Neural crest cell (in vitro differentiated cells): ENCODE results near the gene RNF17. TPM values are rescaled to one million over a fixed set of nuclear protein-coding genes. Genes with fewer than 3 reads are reported as not detected.

Experiments
- DNase-seq: peaks from one replicate; pipeline ENCODE4 v3.0.0; 2021; ENCODE audit warnings: low read depth, mixed read lengths, low spot score
- H3K27ac Mint-ChIP-seq: one replicate; pipeline ENCODE4 v1.8.0; 2021; ENCODE audit warnings: mild to moderate bottlenecking, mixed read lengths; ENCODE audit not compliant: unreplicated experiment
- H3K27me3 Mint-ChIP-seq: 2 replicates; pipeline ENCODE4 v1.8.0; 2021; ENCODE audit warnings: low read depth, mild to moderate bottlenecking, mixed read lengths
- H3K36me3 Mint-ChIP-seq: 2 replicates; pipeline ENCODE4 v1.8.0; 2021; ENCODE audit warnings: low read depth, mild to moderate bottlenecking, mixed read lengths
- H3K4me1 Mint-ChIP-seq: 2 replicates; pipeline ENCODE4 v1.8.0; 2021; ENCODE audit warnings: mixed read lengths
- H3K4me3 Mint-ChIP-seq: one replicate; pipeline ENCODE4 v1.8.0; 2021; ENCODE audit warnings: mild to moderate bottlenecking, mixed read lengths
- H3K9me3 Mint-ChIP-seq: 2 replicates; pipeline ENCODE4 v1.8.0; 2021; ENCODE audit warnings: mixed read lengths
- total RNA-seq: library from RNA; stranded (reverse); gene quantifications from 2 replicates; pipeline ENCODE4 v1.2.1, GENCODE V29; 2021
- TF ChIP-seq, protein P1 (sequence below): fragments of 200-600 bp; sonication (generic); conservative IDR thresholded peaks from 2 replicates; pipeline ENCODE4 v1.5.0; 2021; ENCODE audit warnings: antibody characterized with exemption, mild to moderate bottlenecking

RNF17 gene
- total RNA-seq, 1 donor from 2014 or later, result not detected

DNA sequence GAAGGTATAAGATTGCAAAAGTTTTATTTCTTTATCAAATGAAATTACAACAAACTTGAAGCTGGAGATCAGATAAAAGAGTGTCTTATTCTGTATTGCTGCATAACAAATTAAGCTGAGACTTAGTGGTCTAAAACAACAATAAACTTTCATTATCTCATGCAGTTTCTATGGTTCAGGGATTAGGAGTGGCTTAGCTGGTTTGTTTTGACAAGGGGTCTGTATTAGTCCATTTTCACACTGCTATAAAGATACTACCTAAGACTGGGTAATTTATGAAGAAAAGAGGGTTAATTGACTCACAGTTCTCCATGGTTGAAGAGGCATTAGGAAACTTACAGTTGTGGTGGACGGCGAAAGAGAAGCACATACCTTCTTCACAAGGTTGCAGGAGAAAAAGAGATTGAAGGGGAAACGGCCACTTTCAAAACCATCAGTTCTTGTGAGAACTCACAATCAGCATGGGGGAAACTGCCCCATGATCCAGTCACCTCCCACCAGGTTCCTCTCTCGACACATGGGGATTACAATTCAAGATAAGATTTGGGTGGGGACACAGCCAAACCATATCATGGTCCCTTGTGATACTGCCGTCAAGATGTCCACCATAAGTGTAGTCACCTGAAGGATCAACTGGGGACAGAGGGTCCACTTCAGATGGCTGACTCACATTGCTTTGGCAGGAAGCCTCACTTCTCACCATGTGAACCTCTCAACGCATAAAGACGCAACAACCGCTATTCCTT is 97.8 kb downstream of the RNF17 start:
- H3K27me3 Mint-ChIP-seq, result no peaks in the 10 kb centered on the region
- no peak overlapping the region for H3K4me3 Mint-ChIP-seq
- TF ChIP-seq, protein P1, sequence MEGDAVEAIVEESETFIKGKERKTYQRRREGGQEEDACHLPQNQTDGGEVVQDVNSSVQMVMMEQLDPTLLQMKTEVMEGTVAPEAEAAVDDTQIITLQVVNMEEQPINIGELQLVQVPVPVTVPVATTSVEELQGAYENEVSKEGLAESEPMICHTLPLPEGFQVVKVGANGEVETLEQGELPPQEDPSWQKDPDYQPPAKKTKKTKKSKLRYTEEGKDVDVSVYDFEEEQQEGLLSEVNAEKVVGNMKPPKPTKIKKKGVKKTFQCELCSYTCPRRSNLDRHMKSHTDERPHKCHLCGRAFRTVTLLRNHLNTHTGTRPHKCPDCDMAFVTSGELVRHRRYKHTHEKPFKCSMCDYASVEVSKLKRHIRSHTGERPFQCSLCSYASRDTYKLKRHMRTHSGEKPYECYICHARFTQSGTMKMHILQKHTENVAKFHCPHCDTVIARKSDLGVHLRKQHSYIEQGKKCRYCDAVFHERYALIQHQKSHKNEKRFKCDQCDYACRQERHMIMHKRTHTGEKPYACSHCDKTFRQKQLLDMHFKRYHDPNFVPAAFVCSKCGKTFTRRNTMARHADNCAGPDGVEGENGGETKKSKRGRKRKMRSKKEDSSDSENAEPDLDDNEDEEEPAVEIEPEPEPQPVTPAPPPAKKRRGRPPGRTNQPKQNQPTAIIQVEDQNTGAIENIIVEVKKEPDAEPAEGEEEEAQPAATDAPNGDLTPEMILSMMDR, result no peak
- no peaks in the 10 kb centered on the region for H3K4me1 Mint-ChIP-seq
- DNase-seq, result no peak
- H3K9me3 Mint-ChIP-seq, result no peaks in the 10 kb centered on the region
- H3K36me3 Mint-ChIP-seq, result no peaks in the 10 kb centered on the region
- H3K27ac Mint-ChIP-seq, result no peak overlapping the region

DNA sequence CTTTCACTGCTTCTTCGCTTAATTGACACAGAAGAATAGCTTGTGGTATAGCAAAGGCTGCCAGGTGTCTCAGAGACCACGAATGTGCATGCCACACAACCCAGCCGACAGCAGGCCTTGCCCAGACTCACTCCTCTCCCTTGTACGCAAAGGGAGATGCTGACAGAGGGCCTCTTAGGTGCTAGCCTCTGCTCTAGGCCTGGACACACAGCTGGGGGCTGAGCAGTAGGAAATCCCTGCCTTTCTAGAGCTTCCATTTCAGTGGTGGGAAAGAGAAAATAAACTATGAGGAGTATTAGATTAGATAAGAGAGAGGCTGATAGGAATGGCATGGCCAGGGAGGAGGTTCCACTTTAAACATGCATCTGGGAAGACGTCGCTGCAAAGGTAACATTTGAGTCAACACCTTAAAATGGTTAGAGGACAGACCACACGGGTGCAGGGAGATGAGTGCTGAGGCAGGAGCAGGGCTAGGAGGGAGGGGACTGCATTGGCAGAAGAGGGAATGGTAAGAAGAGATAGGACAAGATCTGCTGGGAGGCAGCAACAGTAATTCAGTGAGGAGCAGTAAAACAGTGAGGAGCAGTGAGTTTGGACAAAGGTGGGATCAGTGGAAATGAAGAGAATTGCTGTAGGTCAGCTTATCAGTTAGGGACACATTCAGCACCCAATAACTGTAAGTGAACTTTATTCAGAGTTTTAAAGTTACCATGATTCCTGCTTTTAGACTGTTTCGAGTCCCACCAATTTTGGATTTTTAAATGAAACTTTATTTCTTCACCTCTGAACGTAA is 100.0 kb downstream of the RNF17 start:
- Mint-ChIP-seq H3K4me1 (no peaks in the 10 kb centered on the region), H3K4me3 (no peak overlapping the region), H3K9me3 (no peaks in the 10 kb centered on the region), H3K27ac (no peak overlapping the region), H3K27me3 (no peaks in the 10 kb centered on the region), H3K36me3 (no peaks in the 10 kb centered on the region)
- no peak for DNase-seq
- TF ChIP-seq, protein P1, result no peak

DNA sequence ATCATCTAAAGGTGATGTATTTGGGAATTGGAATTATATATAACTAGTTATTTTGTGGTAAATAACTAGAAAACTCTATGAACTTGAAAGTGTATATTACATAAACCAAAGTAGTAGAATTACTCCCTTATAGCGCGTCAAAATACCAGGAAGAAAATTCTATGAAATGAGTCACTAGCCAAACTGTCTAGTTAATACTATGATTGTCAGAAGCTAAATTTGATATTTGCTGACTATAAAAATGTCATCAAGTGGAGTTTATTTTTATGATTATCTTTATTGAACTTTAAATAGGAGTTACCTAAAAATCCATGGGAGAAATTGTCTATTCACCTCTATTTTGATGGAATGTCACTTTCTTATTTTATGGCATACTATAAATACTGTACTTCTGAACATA is 100.6 kb downstream of the RNF17 start:
- no peak for DNase-seq
- no peaks in the 10 kb centered on the region for H3K27me3 Mint-ChIP-seq
- H3K36me3 Mint-ChIP-seq, result no peaks in the 10 kb centered on the region
- TF ChIP-seq, protein P1, result no peak
- H3K4me1 Mint-ChIP-seq, result no peaks in the 10 kb centered on the region
- H3K4me3 Mint-ChIP-seq, result no peak overlapping the region
- no peaks in the 10 kb centered on the region for H3K9me3 Mint-ChIP-seq
- H3K27ac Mint-ChIP-seq, result no peak overlapping the region

DNA sequence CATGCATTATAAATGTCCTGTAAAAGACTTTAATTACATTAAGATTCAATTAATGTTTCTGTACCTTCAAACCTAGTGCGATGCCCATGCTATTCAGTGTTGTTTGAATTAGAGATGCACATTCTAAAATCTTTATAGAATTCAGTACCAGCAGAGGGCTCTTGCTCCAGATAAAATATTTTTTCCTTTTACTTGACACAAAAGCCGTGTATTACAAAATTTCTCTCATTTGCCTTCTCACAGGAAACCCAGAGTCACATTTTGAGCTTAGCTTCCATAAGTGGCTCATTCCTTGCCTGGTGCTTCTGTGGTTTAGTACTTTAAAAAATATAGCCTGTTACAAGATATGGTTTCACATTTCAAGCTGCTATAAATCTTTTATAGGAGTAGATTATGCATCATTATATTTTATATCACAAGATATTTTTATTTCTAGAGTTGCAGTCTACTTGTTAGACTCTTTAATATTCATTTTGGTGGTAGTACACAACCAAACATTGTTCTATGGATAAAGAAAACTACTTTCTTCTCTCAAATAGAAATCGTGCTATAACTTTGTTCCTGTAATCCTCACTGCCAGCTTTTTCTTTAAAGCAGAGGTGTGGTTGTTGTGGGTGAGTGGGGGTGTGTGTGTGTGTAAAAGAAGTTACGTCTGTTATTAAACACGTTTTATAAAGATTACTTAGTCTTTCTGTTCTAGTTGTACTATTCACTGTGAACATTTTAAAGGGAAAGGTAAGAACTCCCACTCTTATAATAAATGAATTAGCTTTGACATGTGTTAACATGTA is 101.4 kb downstream of the RNF17 start:
- Mint-ChIP-seq H3K4me1 (no peaks in the 10 kb centered on the region), H3K27me3 (peaks cover under 1% of the 10 kb centered on the region), H3K27ac (no peak overlapping the region), H3K9me3 (no peaks in the 10 kb centered on the region), H3K4me3 (no peak overlapping the region), H3K36me3 (no peaks in the 10 kb centered on the region)
- no peak for DNase-seq
- TF ChIP-seq, protein P1, result peak; percentile 19

DNA sequence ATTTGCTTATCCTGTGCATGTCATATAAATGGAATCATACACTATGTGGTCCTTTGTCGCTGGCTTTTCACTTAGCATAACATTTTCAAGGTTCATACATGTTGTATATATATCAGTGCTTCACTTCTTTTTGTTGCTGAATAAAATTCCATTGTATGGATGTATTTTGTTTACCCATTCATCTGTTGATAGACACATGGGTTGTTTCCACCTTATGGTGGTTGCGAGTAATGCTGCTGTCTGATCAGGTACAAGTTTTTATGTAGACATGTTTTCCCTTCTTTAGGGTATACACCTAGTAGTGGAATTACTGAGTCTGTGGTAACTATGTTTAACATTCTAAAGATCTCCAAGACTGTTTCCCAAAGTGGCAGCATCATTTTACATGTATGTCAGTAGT is 102.5 kb downstream of the RNF17 start:
- H3K36me3 Mint-ChIP-seq, result no peaks in the 10 kb centered on the region
- no peak overlapping the region for H3K4me3 Mint-ChIP-seq
- no peaks in the 10 kb centered on the region for H3K4me1 Mint-ChIP-seq
- TF ChIP-seq, protein P1, result no peak
- no peak for DNase-seq
- peaks cover 3% of the 10 kb centered on the region for H3K27me3 Mint-ChIP-seq
- H3K27ac Mint-ChIP-seq, result no peak overlapping the region
- no peaks in the 10 kb centered on the region for H3K9me3 Mint-ChIP-seq
